OCI-M1 (cell line): ENCODE results near the gene OR56A4.
"Not testable (repeated sequence)": the region's sequence is repeated elsewhere in the genome, so short reads cannot be mapped to it uniquely, and the experiment has no call there.

Source experiments
- DNase-seq: peaks from one replicate; lab custom pipeline; 2025; lab: John Stamatoyannopoulos, UW

OR56A4 gene

DNA sequence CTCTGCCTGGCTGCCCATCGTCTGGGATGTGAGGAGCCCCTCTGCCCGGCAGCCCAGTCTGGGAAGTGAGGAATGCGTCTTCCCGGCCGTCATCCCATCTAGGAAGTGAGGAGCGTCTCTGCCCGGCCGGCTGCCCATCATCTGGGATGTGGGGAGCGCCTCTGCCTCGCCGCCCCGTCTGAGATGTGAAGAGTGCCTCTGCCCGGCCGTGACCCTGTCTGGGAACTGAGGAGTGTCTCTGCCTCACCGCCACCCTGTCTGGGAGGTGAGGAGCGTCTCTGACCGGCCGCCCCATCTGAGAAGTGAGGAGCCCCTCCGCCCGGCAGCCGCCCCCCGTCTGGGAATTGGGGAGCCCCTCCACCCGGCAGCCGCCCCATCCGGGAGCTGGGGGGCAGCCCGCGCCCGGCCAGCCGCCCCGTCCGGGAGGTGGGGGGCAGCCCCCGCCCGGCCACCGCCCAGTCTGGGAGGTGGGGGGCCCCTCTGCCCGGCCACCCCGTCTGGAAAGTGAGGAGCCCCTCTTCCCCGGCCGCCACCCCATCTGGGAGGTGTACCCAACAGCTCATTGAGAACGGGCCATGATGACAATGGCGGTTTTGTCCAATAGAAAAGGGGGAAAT, 45.9 kb downstream of the OR56A4 start:
- not testable (repeated sequence) for DNase-seq

DNA sequence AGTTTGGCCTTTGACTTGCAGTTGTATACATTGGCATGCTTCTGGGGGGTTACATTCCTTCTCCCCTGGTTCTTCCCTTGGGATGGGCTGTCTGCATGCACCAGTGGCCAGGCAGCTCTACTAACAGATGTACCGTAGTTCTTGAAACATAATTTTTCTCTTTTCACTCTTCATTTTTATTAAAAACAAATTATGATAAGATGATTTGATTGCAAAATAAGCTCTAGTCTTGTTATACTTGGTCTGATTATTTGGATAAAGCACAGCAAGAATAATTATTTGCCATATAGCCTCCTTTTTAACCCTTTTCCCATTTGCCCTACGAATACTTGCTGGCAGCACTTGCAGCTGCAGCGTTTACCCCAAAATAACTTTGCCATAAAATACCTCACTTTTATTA, 51.2 kb downstream of the OR56A4 start:
- DNase-seq = no peak
